Measurements from ENCODE around the gene SNX13. TPM values are rescaled to one million over a fixed set of nuclear protein-coding genes. Genes with fewer than 3 reads are reported as not detected.

Gene SNX13
- polyA plus RNA-seq, 1 of the 3 experiments (the other 2 are of a cell fraction): 13.0 TPM

GRCh38 chr7:17758008-17758407 is 182.3 kb downstream of the SNX13 start:
- ChIA-PET CTCF (interaction anchor here (0.8 to 6.2 kb wide), 3 partner anchors 9 to 19 kb away, joined by 3 to 53 read pairs (median 3); no protein-coding TSS in a partner anchor), POLR2A (no interaction called here)
- 6% methylated on average over 3 of the region's 3 CpGs for WGBS (ENCODE audit: low lambda C conversion rate)

GRCh38 chr7:17746020-17746530 is 194.2 kb downstream of the SNX13 start:
- H3K36me3 ChIP-seq (replicated peaks in 1 of 2; ENCODE audit: control insufficient read depth in 1 of 2, insufficient read depth in 2 of 2, low read length in 1 of 2): no peaks in the 10 kb centered on the region
- CTCF ChIA-PET: interaction anchor here (1.3 to 1.6 kb wide), 2 partner anchors 24 to 599 kb away, joined by 4 to 7 read pairs; no protein-coding TSS in a partner anchor
- no peak overlapping the region for H3K9ac ChIP-seq
- H3K4me2 ChIP-seq: no peak overlapping the region
- H3K9me2 ChIP-seq: no peaks in the 10 kb centered on the region
- no peak for DNase-seq
- no peaks in the 10 kb centered on the region; the same call in 1 of the 2 replicates for H3K27me3 ChIP-seq (ENCODE audit: insufficient read depth)
- no peaks in the 10 kb centered on the region for H3F3A ChIP-seq (replicated peaks; ENCODE audit: insufficient read depth)
- H3K4me1 ChIP-seq (ENCODE audit: control insufficient read depth in 1 of 2, insufficient read depth in 2 of 2, low read depth in 1 of 2, low read length in 1 of 2): no peaks in the 10 kb centered on the region; a peak in 1 of 4 replicates
- no peak for TF ChIP-seq FOXJ3 (CRISPR knock-in tag; IDR thresholded peaks at IDR 0.05)
- no peak for TF ChIP-seq TAF1 (IDR thresholded peaks at IDR 0.05; ENCODE audit: borderline replicate concordance, low read depth, low read length)
- TF ChIP-seq MAX (IDR thresholded peaks at IDR 0.05; ENCODE audit: low read depth): no peak
- no peak for TF ChIP-seq USF1 (IDR thresholded peaks at IDR 0.05; ENCODE audit: borderline replicate concordance, low read depth)
- TF ChIP-seq POLR2AphosphoS5 (IDR thresholded peaks at IDR 0.05; ENCODE audit: low read depth, low read length): no peak
- no peak for TF ChIP-seq CTCF (IDR thresholded peaks at IDR 0.05)
- TF ChIP-seq FOSL2 (IDR thresholded peaks at IDR 0.05; ENCODE audit: borderline replicate concordance, low read depth): no peak
- no peak for TF ChIP-seq SIN3A (IDR thresholded peaks at IDR 0.05; ENCODE audit: borderline replicate concordance, low read depth, low read length)
- TF ChIP-seq PBX3 (IDR thresholded peaks at IDR 0.05): no peak
- no peak for TF ChIP-seq JUND (IDR thresholded peaks at IDR 0.05)
- no peak for TF ChIP-seq MXI1 (IDR thresholded peaks at IDR 0.05; ENCODE audit: low read depth, low read length)
- no peak overlapping the region for H3K4me3 ChIP-seq (ENCODE audit: low read depth in 2 of 2, low read length in 1 of 2)
- no peak overlapping the region for H3K27ac ChIP-seq (ENCODE audit: low read depth in 2 of 2, low read length in 1 of 2)
- no peaks in the 10 kb centered on the region for H3K79me2 ChIP-seq (ENCODE audit: insufficient read depth)
- no peaks in the 10 kb centered on the region for H3K9me3 ChIP-seq
- no peaks in the 10 kb centered on the region for H4K20me1 ChIP-seq (ENCODE audit: insufficient read depth)
- H2AFZ ChIP-seq (ENCODE audit: low read depth): no peak overlapping the region
- WGBS (ENCODE audit: low lambda C conversion rate): 6% methylated on average over 2 of the region's 2 CpGs
- POLR2A ChIA-PET: no interaction called here

More at GRCh38 chr7:17758008-17758407, 182.3 kb downstream of the SNX13 start:
- Histone ChIP-seq H3K79me2 (ENCODE audit: insufficient read depth) (no peaks in the 10 kb centered on the region), H4K20me1 (ENCODE audit: insufficient read depth) (no peaks in the 10 kb centered on the region), H3K9me2 (no peaks in the 10 kb centered on the region), H3K27me3 (ENCODE audit: insufficient read depth) (0 out of 2 replicates have a peak, but pooled peaks cover 4% of the 10 kb centered on the region), H3K4me1 (ENCODE audit: control insufficient read depth in 1 of 2, insufficient read depth in 2 of 2, low read depth in 1 of 2, low read length in 1 of 2) (0 out of 4 replicates have a peak, but pooled peaks cover 0 to 2% of the 10 kb centered on the region in 2 experiments), H3K36me3 (replicated peaks in 1 of 2; ENCODE audit: control insufficient read depth in 1 of 2, insufficient read depth in 2 of 2, low read length in 1 of 2) (no peaks in the 10 kb centered on the region), H3K9ac (no peak overlapping the region), H3K4me3 (ENCODE audit: low read depth in 2 of 2, low read length in 1 of 2) (no peak overlapping the region), H3K27ac (ENCODE audit: low read depth in 2 of 2, low read length in 1 of 2) (no peak overlapping the region), H3K9me3 (no peaks in the 10 kb centered on the region), H3K4me2 (no peak overlapping the region), H3F3A (replicated peaks; ENCODE audit: insufficient read depth) (no peaks in the 10 kb centered on the region), H2AFZ (ENCODE audit: low read depth) (no peak overlapping the region)
- DNase-seq: peak; percentile 6
- TF ChIP-seq GATA2 (CRISPR knock-in tag; IDR thresholded peaks at IDR 0.05): peak; percentile 49; the same call in 1 of the 2 replicates
- TF ChIP-seq RCOR1 (IDR thresholded peaks at IDR 0.05; ENCODE audit: low read length): no peak
- no peak for TF ChIP-seq TCF12 (IDR thresholded peaks at IDR 0.05)
